HL-60 (cell line): ENCODE results near the gene CFAP99.

Experiments used
- DNase-seq, 2 experiments: peaks; one replicate each; pipeline ENCODE4 v3.0.0-alpha.2; 2010 to 2020; ENCODE audit warnings: low read depth in 1 of 2, low spot score in 1 of 2
- H3K27ac ChIP-seq: fragments of 250-450 bp; sonication (Bioruptor Pico); replicated peaks from 2 replicates; pipeline ENCODE4 v1.5.1; 2020; ENCODE audit warnings: mild to moderate bottlenecking, moderate library complexity
- H3K27me3 ChIP-seq: fragments of 250-450 bp; sonication (Bioruptor Pico); 2 replicates; pipeline ENCODE4 v1.5.1; 2021; ENCODE audit warnings: mild to moderate bottlenecking, moderate library complexity; ENCODE audit not compliant: insufficient read depth, poor library complexity, severe bottlenecking
- H3K4me3 ChIP-seq: replicated peaks from 2 replicates; pipeline ENCODE4 v1.5.1; 2011; ENCODE audit warnings: mild to moderate bottlenecking, control low read depth, low read length; ENCODE audit not compliant: insufficient read depth
- GABPA ChIP-seq: IDR thresholded peaks from 2 replicates; pipeline ENCODE4 v1.6.1; 2012; ENCODE audit warnings: low read depth
- POLR2AphosphoS5 ChIP-seq: IDR thresholded peaks from 2 replicates; pipeline ENCODE4 v1.6.1; 2012; ENCODE audit warnings: low read depth
- SPI1 ChIP-seq: IDR thresholded peaks from 2 replicates; pipeline ENCODE4 v1.6.1; 2012; ENCODE audit warnings: low read depth, mild to moderate bottlenecking, borderline replicate concordance
- TF ChIP-seq, protein P1 (sequence below): IDR thresholded peaks from one replicate; pipeline ENCODE4 v1.5.1; 2011; ENCODE audit warnings: low read length, control low read depth, inconsistent platforms; ENCODE audit not compliant: insufficient read depth
- TF ChIP-seq, protein P2 (sequence below): IDR thresholded peaks from 2 replicates; pipeline ENCODE4 v1.6.1; 2012; ENCODE audit warnings: low read depth; ENCODE audit not compliant: insufficient replicate concordance

Gene CFAP99

DNA sequence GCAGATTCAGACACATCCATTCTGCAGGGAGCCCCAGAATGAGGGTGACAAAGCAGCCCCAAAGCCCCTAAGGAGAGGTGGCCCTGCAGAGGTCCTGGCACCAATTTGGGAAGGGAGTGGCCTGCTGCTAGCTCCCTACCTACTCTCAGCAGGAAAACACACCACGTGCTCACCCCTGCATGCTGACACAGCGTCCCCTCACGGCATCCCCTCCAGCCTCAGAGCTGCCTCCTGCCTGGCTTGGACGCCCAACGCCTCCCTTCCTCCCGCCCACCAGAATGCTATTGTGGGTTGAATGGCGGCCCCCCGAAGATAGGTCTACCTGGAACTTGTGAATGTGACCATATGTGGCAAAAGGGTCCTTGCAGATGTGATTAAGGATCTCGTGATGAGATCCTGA lies 29.1 kb upstream of the CFAP99 start:
- Histone ChIP-seq H3K27ac (no peak overlapping the region), H3K27me3 (peaks cover 6% of the 10 kb centered on the region), H3K4me3 (no peak overlapping the region)
- no peak for DNase-seq
- TF ChIP-seq, protein P1, sequence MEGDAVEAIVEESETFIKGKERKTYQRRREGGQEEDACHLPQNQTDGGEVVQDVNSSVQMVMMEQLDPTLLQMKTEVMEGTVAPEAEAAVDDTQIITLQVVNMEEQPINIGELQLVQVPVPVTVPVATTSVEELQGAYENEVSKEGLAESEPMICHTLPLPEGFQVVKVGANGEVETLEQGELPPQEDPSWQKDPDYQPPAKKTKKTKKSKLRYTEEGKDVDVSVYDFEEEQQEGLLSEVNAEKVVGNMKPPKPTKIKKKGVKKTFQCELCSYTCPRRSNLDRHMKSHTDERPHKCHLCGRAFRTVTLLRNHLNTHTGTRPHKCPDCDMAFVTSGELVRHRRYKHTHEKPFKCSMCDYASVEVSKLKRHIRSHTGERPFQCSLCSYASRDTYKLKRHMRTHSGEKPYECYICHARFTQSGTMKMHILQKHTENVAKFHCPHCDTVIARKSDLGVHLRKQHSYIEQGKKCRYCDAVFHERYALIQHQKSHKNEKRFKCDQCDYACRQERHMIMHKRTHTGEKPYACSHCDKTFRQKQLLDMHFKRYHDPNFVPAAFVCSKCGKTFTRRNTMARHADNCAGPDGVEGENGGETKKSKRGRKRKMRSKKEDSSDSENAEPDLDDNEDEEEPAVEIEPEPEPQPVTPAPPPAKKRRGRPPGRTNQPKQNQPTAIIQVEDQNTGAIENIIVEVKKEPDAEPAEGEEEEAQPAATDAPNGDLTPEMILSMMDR, result no peak
- TF ChIP-seq GABPA (no peak), SPI1 (no peak), POLR2AphosphoS5 (no peak)
- TF ChIP-seq, protein P2, sequence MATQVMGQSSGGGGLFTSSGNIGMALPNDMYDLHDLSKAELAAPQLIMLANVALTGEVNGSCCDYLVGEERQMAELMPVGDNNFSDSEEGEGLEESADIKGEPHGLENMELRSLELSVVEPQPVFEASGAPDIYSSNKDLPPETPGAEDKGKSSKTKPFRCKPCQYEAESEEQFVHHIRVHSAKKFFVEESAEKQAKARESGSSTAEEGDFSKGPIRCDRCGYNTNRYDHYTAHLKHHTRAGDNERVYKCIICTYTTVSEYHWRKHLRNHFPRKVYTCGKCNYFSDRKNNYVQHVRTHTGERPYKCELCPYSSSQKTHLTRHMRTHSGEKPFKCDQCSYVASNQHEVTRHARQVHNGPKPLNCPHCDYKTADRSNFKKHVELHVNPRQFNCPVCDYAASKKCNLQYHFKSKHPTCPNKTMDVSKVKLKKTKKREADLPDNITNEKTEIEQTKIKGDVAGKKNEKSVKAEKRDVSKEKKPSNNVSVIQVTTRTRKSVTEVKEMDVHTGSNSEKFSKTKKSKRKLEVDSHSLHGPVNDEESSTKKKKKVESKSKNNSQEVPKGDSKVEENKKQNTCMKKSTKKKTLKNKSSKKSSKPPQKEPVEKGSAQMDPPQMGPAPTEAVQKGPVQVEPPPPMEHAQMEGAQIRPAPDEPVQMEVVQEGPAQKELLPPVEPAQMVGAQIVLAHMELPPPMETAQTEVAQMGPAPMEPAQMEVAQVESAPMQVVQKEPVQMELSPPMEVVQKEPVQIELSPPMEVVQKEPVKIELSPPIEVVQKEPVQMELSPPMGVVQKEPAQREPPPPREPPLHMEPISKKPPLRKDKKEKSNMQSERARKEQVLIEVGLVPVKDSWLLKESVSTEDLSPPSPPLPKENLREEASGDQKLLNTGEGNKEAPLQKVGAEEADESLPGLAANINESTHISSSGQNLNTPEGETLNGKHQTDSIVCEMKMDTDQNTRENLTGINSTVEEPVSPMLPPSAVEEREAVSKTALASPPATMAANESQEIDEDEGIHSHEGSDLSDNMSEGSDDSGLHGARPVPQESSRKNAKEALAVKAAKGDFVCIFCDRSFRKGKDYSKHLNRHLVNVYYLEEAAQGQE, result no peak

DNA sequence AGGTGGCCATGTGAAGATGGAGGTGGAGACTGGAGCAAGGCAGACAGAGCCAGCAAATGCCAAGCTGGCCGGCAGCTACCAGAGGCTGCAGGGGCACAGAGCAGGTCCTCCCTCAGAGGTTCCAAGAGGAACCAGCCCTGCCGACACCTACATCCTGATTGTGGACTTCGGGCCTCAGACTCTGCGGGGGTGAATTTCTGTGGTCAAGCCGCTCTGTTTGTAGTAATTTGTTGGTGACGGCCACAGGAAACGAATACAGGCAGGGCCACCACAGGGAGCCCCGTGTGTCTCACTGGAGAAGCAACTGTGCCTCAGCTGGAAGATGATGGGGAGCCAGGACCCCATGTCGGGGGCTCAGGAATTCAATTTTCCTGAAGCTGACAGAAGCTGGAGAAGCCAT lies 28.6 kb upstream of the CFAP99 start:
- no peak overlapping the region for H3K4me3 ChIP-seq
- no peak overlapping the region for H3K27ac ChIP-seq
- no peak for TF ChIP-seq GABPA
- no peak for TF ChIP-seq SPI1
- TF ChIP-seq, protein P2, result no peak
- no peak for TF ChIP-seq POLR2AphosphoS5
- TF ChIP-seq, protein P1, result no peak
- H3K27me3 ChIP-seq, result peaks cover 6% of the 10 kb centered on the region
- peak; percentile 26 to 38 for DNase-seq

DNA sequence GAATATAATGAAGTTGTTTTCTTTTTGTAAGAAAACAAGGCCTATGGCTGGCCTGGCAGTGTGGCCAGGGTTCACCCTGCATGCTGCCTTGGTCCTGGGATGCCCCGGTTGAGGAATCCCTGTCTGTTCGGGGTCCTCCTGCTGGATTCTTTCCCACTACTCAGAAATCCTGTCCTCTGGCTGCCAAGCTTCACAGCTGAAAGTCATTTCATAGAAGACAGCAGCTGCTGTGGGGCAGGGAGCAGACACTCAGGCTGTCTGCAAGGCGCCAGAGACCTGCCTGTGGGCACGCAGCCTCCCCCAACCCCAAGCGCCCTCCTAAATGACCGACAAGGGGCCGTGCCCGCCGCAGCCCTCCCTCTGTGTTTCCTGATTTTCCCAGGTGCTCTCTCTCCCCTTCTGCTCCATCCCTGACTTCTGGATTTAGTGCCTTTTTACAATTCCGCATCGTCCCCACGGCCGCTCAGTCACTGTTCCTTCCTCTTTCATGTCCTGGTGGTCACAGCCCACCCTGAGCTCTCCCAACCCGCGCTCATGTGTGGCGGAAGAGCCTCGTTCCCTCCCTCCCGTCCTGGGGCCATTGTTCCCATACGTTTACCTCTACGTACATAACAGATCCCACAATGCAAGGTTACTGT lies 27.9 kb upstream of the CFAP99 start:
- H3K27me3 ChIP-seq, result peaks cover 6% of the 10 kb centered on the region
- H3K27ac ChIP-seq, result no peak overlapping the region
- no peak overlapping the region for H3K4me3 ChIP-seq
- DNase-seq, result no peak
- no peak for TF ChIP-seq POLR2AphosphoS5
- TF ChIP-seq, protein P1, result no peak
- TF ChIP-seq, protein P2, result no peak
- TF ChIP-seq SPI1, result no peak
- no peak for TF ChIP-seq GABPA
